Panc1 (cell line): ENCODE results near the gene TIPRL. TPM values are rescaled to one million over a fixed set of nuclear protein-coding genes. Genes with fewer than 3 reads are reported as not detected.

Experiments
- ATAC-seq: fragments of 200-7000 bp; cut with Tn5 transposase; 2 replicates; pipeline ENCODE4 v1.9.1; 2020; ENCODE audit warnings: mild to moderate bottlenecking, moderate library complexity
- BruUV-seq: library from RNA; stranded (reverse); fragments of 400-500 nt; replicated peaks from 2 replicates; lab custom pipeline; 2021; lab: Mats Ljungman, UMichigan
- CTCF ChIA-PET: fragments of 300-600 bp; sonication (Branson Sonifier 250); formaldehyde crosslinking; loops from one replicate; lab custom pipeline; 2022; ENCODE audit warnings: antibody characterized with exemption; lab: Charles Lee
- POLR2A ChIA-PET: fragments of 300-600 bp; sonication (Branson Sonifier 250); formaldehyde crosslinking; loops from one replicate; lab custom pipeline; 2022; ENCODE audit warnings: antibody characterized with exemption; lab: Charles Lee
- DNase-seq: peaks from one replicate; pipeline ENCODE4 v3.0.0-alpha.2; 2010; ENCODE audit warnings: low read depth, low spot score
- H3K27ac ChIP-seq: 2 replicates; pipeline ENCODE4 v1.5.1; 2011; ENCODE audit warnings: mild to moderate bottlenecking, low read length, inconsistent platforms
- H3K27me3 ChIP-seq: fragments of 200-500 bp; sonication (Bioruptor generic); 2 replicates; pipeline ENCODE4 v1.6.0; 2014; ENCODE audit warnings: low read length, inconsistent platforms; ENCODE audit not compliant: control insufficient read depth, insufficient read depth
- H3K36me3 ChIP-seq: fragments of 200-500 bp; sonication (Bioruptor generic); 2 replicates; pipeline ENCODE4 v1.5.1; 2014; ENCODE audit warnings: inconsistent platforms, mild to moderate bottlenecking, low read length, moderate library complexity; ENCODE audit not compliant: control insufficient read depth, insufficient read depth
- H3K4me1 ChIP-seq: 2 replicates; pipeline ENCODE4 v1.5.1; 2011; ENCODE audit warnings: inconsistent platforms, mild to moderate bottlenecking, low read length, moderate library complexity; ENCODE audit not compliant: control insufficient read depth, insufficient read depth
- H3K4me3 ChIP-seq, 2 experiments: 2 replicates each; pipeline ENCODE4 v1.5.1; 2011 to 2012; ENCODE audit warnings: low read depth in 2 of 2, low read length in 2 of 2, mild to moderate bottlenecking in 2 of 2, inconsistent platforms in 1 of 2, moderate library complexity in 1 of 2
- H3K9me3 ChIP-seq: fragments of 200-500 bp; sonication (Bioruptor generic); 2 replicates; pipeline ENCODE4 v1.5.1; 2014; ENCODE audit warnings: low read depth, mild to moderate bottlenecking, inconsistent platforms, low read length, moderate library complexity; ENCODE audit not compliant: control insufficient read depth, insufficient read depth
- CTCF ChIP-seq: fragments of 450-650 bp; IDR thresholded peaks from 2 replicates; pipeline ENCODE4 v1.5.1; 2017; ENCODE audit warnings: mild to moderate bottlenecking
- POLR2AphosphoS5 ChIP-seq: IDR thresholded peaks from 2 replicates; pipeline ENCODE4 v1.6.1; 2012; ENCODE audit warnings: mild to moderate bottlenecking, low read depth, low read length, moderate library complexity
- REST ChIP-seq, 2 experiments: IDR thresholded peaks; 2 replicates each; pipeline ENCODE4 v1.6.1; 2011 to 2012; ENCODE audit warnings: low read depth in 2 of 2, control low read depth in 1 of 2, low read length in 1 of 2, mild to moderate bottlenecking in 1 of 2, moderate library complexity in 1 of 2; ENCODE audit not compliant: insufficient read depth in 1 of 2
- SIN3A ChIP-seq: IDR thresholded peaks from 2 replicates; pipeline ENCODE4 v1.6.1; 2012; ENCODE audit warnings: low read depth, mild to moderate bottlenecking, low read length, moderate library complexity, borderline replicate concordance; ENCODE audit not compliant: insufficient read depth
- TCF7L2 ChIP-seq: IDR thresholded peaks from 2 replicates; pipeline ENCODE4 v1.6.1; 2011; ENCODE audit warnings: mild to moderate bottlenecking, low read depth, low read length, inconsistent platforms
- in situ Hi-C: cut with HindIII; loops from 2 replicates; pipeline ENCODE4 v1.10.0; 2016; ENCODE audit warnings: low sequenced_read_pairs, low pct_unique_long_range_greater_than_20kb
- intact Hi-C: fragments of 100-400 bp; cut with micrococcal nuclease; formaldehyde crosslinking; loops from one replicate; pipeline ENCODE4 v1.10.0; 2022; ENCODE audit not compliant: unreplicated experiment
- total RNA-seq: library from RNA; stranded (reverse); gene quantifications from one replicate; pipeline ENCODE4 v1.2.1, GENCODE V29; 2021; ENCODE audit not compliant: unreplicated experiment

The TIPRL gene
- total RNA-seq, 1 experiment from 2014 or later = 48.5 TPM

- ATAC-seq (no peak), DNase-seq (no peak)
- Histone ChIP-seq H3K36me3 (no peaks in the 10 kb centered on the region), H3K4me3 (no peak overlapping the region), H3K27me3 (no peaks in the 10 kb centered on the region), H3K27ac (no peak overlapping the region), H3K4me1 (no peaks in the 10 kb centered on the region), H3K9me3 (peaks cover 4% of the 10 kb centered on the region; the same call in 1 of the 2 replicates)
- CTCF ChIA-PET = no interaction called here
- intact Hi-C loops (no loop called here), in situ Hi-C loops (no loop called here)
- no TSS peak for BruUV-seq
- no peak for TF ChIP-seq SIN3A
- TF ChIP-seq TCF7L2 = no peak
- no peak for TF ChIP-seq REST (IDR thresholded peaks at IDR 0.05; ENCODE audit: insufficient read depth in 1 of 2, low read depth in 2 of 2, low read length in 1 of 2)
- TF ChIP-seq CTCF = no peak
- TF ChIP-seq POLR2AphosphoS5 = no peak
- POLR2A ChIA-PET = no interaction called here
Measured at GRCh38 chr1:168218658-168219057, 39.9 kb downstream of the TIPRL start.

GRCh38 chr1:168220470-168220871, 41.7 kb downstream of the TIPRL start:
- H3K27ac ChIP-seq = no peak overlapping the region
- no peak for DNase-seq
- POLR2A ChIA-PET = no interaction called here
- no peaks in the 10 kb centered on the region for H3K27me3 ChIP-seq
- 0 out of 2 replicates have a peak, but pooled peaks cover 6% of the 10 kb centered on the region for H3K4me1 ChIP-seq
- in situ Hi-C loops = no loop called here
- no peaks in the 10 kb centered on the region for H3K36me3 ChIP-seq
- TF ChIP-seq SIN3A (no peak), CTCF (no peak), TCF7L2 (no peak), REST (IDR thresholded peaks at IDR 0.05; ENCODE audit: insufficient read depth in 1 of 2, low read depth in 2 of 2, low read length in 1 of 2) (no peak), POLR2AphosphoS5 (no peak)
- H3K9me3 ChIP-seq = peaks cover 4% of the 10 kb centered on the region; the same call in 1 of the 2 replicates
- no TSS peak for BruUV-seq
- H3K4me3 ChIP-seq = no peak overlapping the region
- CTCF ChIA-PET = no interaction called here
- intact Hi-C loops = no loop called here
- no peak for ATAC-seq
